T-cell (primary cell): Measurements from ENCODE around the gene MT1G. TPM values are rescaled to one million over a fixed set of nuclear protein-coding genes. Genes with fewer than 3 reads are reported as not detected.
"Not testable (repeated sequence)": the region's sequence is repeated elsewhere in the genome, so short reads cannot be mapped to it uniquely, and the experiment has no call there.

Experiments used
- ATAC-seq, 4 experiments: fragments of 200-7000 bp in 3 of 4; fragments of 150-1000 bp in 1 of 4; cut with Tn5 transposase; replicated peaks in 1 of 4; 1 replicate in 3 of 4; 2 replicates in 1 of 4; pipeline ENCODE4 v1.10.0; 2021; ENCODE audit warnings: moderate library complexity in 3 of 4, mild to moderate bottlenecking in 2 of 4, moderate number of reproducible peaks in 1 of 4
- CTCF ChIA-PET, 2 donors: fragments of 300-600 bp; sonication (Branson Sonifier 250); formaldehyde crosslinking; loops; one replicate each; lab custom pipeline; 2022; ENCODE audit warnings: antibody characterized with exemption in 2 of 2; lab: Charles Lee
- POLR2A ChIA-PET, 2 donors: fragments of 300-600 bp; sonication (Branson Sonifier 250); formaldehyde crosslinking; loops; one replicate each; lab custom pipeline; 2022; ENCODE audit warnings: antibody characterized with exemption in 2 of 2; lab: Charles Lee
- DNase-seq, 35 experiments: peaks; one replicate each; pipeline versions ENCODE4 v3.0.0 to v3.0.0-alpha.2; 2013 to 2023
- H3K27ac ChIP-seq: one replicate; pipeline ENCODE4 v1.5.1; 2013; ENCODE audit warnings: low read length
- H3K27me3 ChIP-seq, 2 experiments: replicated peaks in 1 of 2; 1 replicate in 1 of 2; 2 replicates in 1 of 2; pipeline versions ENCODE4 v1.6.1 to v1.7.0; 2013; ENCODE audit warnings: low read length in 1 of 2, mixed read lengths in 1 of 2; ENCODE audit not compliant: control insufficient read depth in 2 of 2, insufficient read depth in 2 of 2; ENCODE audit errors: extremely low read depth in 1 of 2
- H3K36me3 ChIP-seq, 2 donors: 1 replicate in 1 of 2; 2 replicates in 1 of 2; pipeline versions ENCODE4 v1.6.1 to v1.7.0; 2013; ENCODE audit warnings: low read length in 1 of 2; ENCODE audit not compliant: control insufficient read depth in 2 of 2, insufficient read depth in 1 of 2; ENCODE audit errors: extremely low read depth in 1 of 2
- H3K4me1 ChIP-seq, 2 experiments: 1 replicate in 1 of 2; 2 replicates in 1 of 2; pipeline versions ENCODE4 v1.6.1 to v1.7.0; 2013; ENCODE audit warnings: low read length in 2 of 2, mixed read lengths in 1 of 2; ENCODE audit not compliant: insufficient read depth in 2 of 2, control insufficient read depth in 1 of 2; ENCODE audit errors: extremely low read depth in 1 of 2
- H3K4me3 ChIP-seq, 2 donors: 1 replicate in 1 of 2; 2 replicates in 1 of 2; pipeline versions ENCODE4 v1.5.1 to v1.7.0; 2013; ENCODE audit warnings: mild to moderate bottlenecking in 2 of 2, low read length in 1 of 2, moderate library complexity in 1 of 2; ENCODE audit not compliant: control insufficient read depth in 1 of 2; ENCODE audit errors: extremely low read depth in 1 of 2
- H3K9me3 ChIP-seq: 2 replicates; pipeline ENCODE4 v1.7.0; 2013
- H3K27ac Mint-ChIP-seq, 2 donors: one replicate each; pipeline ENCODE4 v1.8.0; 2020 to 2021; ENCODE audit warnings: mild to moderate bottlenecking in 2 of 2, mixed read lengths in 2 of 2
- H3K27me3 Mint-ChIP-seq, 2 donors: one replicate each; pipeline ENCODE4 v1.8.0; 2021 to 2022; ENCODE audit warnings: mixed read lengths in 2 of 2
- H3K36me3 Mint-ChIP-seq: one replicate; pipeline ENCODE4 v1.8.0; 2021; ENCODE audit warnings: mixed read lengths
- H3K4me1 Mint-ChIP-seq, 3 donors: one replicate each; pipeline ENCODE4 v1.8.0; 2020 to 2022; ENCODE audit warnings: mixed read lengths in 3 of 3, mild to moderate bottlenecking in 1 of 3
- H3K4me3 Mint-ChIP-seq, 3 donors: one replicate each; pipeline ENCODE4 v1.8.0; 2020 to 2022; ENCODE audit warnings: mild to moderate bottlenecking in 3 of 3, mixed read lengths in 3 of 3, moderate library complexity in 3 of 3
- H3K9me3 Mint-ChIP-seq, 3 donors: one replicate each; pipeline ENCODE4 v1.8.0; 2020 to 2022; ENCODE audit warnings: mixed read lengths in 3 of 3
- WGBS: methylation state at CpG from one replicate; pipeline ENCODE4 v1.1.5; 2013; ENCODE audit warnings: missing lambda C conversion rate; ENCODE audit not compliant: insufficient coverage; 5-methylcytosine and 5-hydroxymethylcytosine counted together
- total RNA-seq, 35 experiments: library from RNA in 6 of 35; stranded (reverse) in 6 of 35; fragments of 120-200 nt in 1 of 35; gene quantifications; one replicate each; pipeline versions ENCODE4 v1.2.1 to v1.2.4 and lab custom pipeline; 2013 to 2026

Gene MT1G
- total RNA-seq = 1 to 10 TPM in 3 of 5 donors, not detected in 2; 2.0 to 4.1 (median 4.0) TPM
- not detected for total RNA-seq (2013)
- total RNA-seq (lab: John Stamatoyannopoulos, UW) = 0 to 2.0 (median 0.06) reads per million in 29 experiments

- peaks cover 25 to 62% of the 10 kb centered on the region in 2 experiments for H3K27me3 ChIP-seq
- POLR2A ChIA-PET = interaction anchor here in 1 of 2 donors (0.6 kb wide), 1 partner anchor 14 kb away, joined by 7 read pairs; no protein-coding TSS in a partner anchor
- Mint-ChIP-seq H3K4me1 (peaks cover 23 to 30% (median 28%) of the 10 kb centered on the region in 3 donors), H3K27me3 (peaks cover 40 to 77% of the 10 kb centered on the region in 2 donors), H3K9me3 (no peaks in the 10 kb centered on the region), H3K36me3 (peaks cover 3% of the 10 kb centered on the region), H3K4me3 (peak within 1 kb of the TSS in 2 of 3 donors; percentile 6 to 65), H3K27ac (no peak within 1 kb of the TSS)
- peak; percentile 30 to 74 (median 60) for ATAC-seq
- H3K27ac ChIP-seq = no peak within 1 kb of the TSS
- DNase-seq = peak in 2 of 35 experiments; percentile 19 to 38
- H3K4me3 ChIP-seq = no peak within 1 kb of the TSS
- WGBS = 20% methylated on average over 37 of the region's 46 CpGs
- H3K9me3 ChIP-seq = no peaks in the 10 kb centered on the region
- no peaks in the 10 kb centered on the region for H3K36me3 ChIP-seq
- CTCF ChIA-PET = no interaction called here
- peaks cover 0 to 26% of the 10 kb centered on the region in 2 experiments for H3K4me1 ChIP-seq
These were observed at the start of gene MT1G for GRCh38 chr16:56667581-56668571. TSS of gene MT1G (minus strand) at chr16:56668065. CDS start at chr16:56667993, 72 bp downstream.

GRCh38 chr16:56717532-56717931 lies 49.7 kb upstream of the MT1G start:
- H3K9me3 Mint-ChIP-seq, H3K27me3 Mint-ChIP-seq: not testable (repeated sequence)

GRCh38 chr16:56716761-56717160 lies 48.9 kb upstream of the MT1G start:
- ChIA-PET POLR2A (no interaction called here), CTCF (interaction anchor here (0.6 to 1.7 kb wide), 5 partner anchors 8 to 155 kb away, joined by 3 to 10 read pairs (median 4); no protein-coding TSS in a partner anchor)
- H3K36me3 Mint-ChIP-seq = no peaks in the 10 kb centered on the region
- H3K9me3 Mint-ChIP-seq = no peaks in the 10 kb centered on the region
- Histone ChIP-seq H3K27ac (no peak overlapping the region), H3K27me3 (no peaks in the 10 kb centered on the region), H3K36me3 (no peaks in the 10 kb centered on the region), H3K4me3 (no peak overlapping the region), H3K4me1 (no peaks in the 10 kb centered on the region), H3K9me3 (no peaks in the 10 kb centered on the region)
- H3K27ac Mint-ChIP-seq = no peak overlapping the region
- no peaks in the 10 kb centered on the region for H3K27me3 Mint-ChIP-seq
- no CpG with 5 or more reads among the region's 3 CpGs for WGBS
- DNase-seq = no peak
- ATAC-seq = no peak
- H3K4me3 Mint-ChIP-seq = no peak overlapping the region
- H3K4me1 Mint-ChIP-seq = peaks cover 2% of the 10 kb centered on the region in 3 donors

More at GRCh38 chr16:56717532-56717931, 49.7 kb upstream of the MT1G start:
- H3K4me1 ChIP-seq, DNase-seq, POLR2A ChIA-PET, H3K4me1 Mint-ChIP-seq, H3K36me3 Mint-ChIP-seq, H3K27ac Mint-ChIP-seq, H3K4me3 ChIP-seq, H3K27ac ChIP-seq, ATAC-seq, H3K4me3 Mint-ChIP-seq, H3K9me3 ChIP-seq, H3K27me3 ChIP-seq, H3K36me3 ChIP-seq: not testable (repeated sequence)
- WGBS = 80% methylated on average over 1 of the region's 2 CpGs
- CTCF ChIA-PET = interaction anchor here in 1 of 2 donors (1.4 kb wide), 1 partner anchor 9 kb away, joined by 3 read pairs; no protein-coding TSS in a partner anchor

- WGBS = 93% methylated on average over 3 of the region's 4 CpGs
- peaks cover 11 to 17% (median 15%) of the 10 kb centered on the region in 3 donors for H3K4me1 Mint-ChIP-seq
- Histone ChIP-seq H3K27me3 (no peaks in the 10 kb centered on the region), H3K9me3 (no peaks in the 10 kb centered on the region), H3K36me3 (no peaks in the 10 kb centered on the region), H3K27ac (no peak overlapping the region), H3K4me1 (peaks cover 0 to 6% of the 10 kb centered on the region in 2 experiments), H3K4me3 (no peak overlapping the region)
- H3K27me3 Mint-ChIP-seq = no peaks in the 10 kb centered on the region
- no peak overlapping the region for H3K27ac Mint-ChIP-seq
- no peak for ATAC-seq
- ChIA-PET CTCF (interaction anchor here in 1 of 2 donors (0.5 to 1.7 kb wide), 2 partner anchors 13 kb away, joined by 4 to 6 read pairs; no protein-coding TSS in a partner anchor), POLR2A (no interaction called here)
- H3K36me3 Mint-ChIP-seq = no peaks in the 10 kb centered on the region
- no peaks in the 10 kb centered on the region for H3K9me3 Mint-ChIP-seq
- no peak for DNase-seq
- no peak overlapping the region for H3K4me3 Mint-ChIP-seq
These were observed 47.3 kb upstream of the MT1G start for GRCh38 chr16:56715126-56715525.

- no peak for DNase-seq
- Mint-ChIP-seq H3K36me3 (no peaks in the 10 kb centered on the region), H3K9me3 (no peaks in the 10 kb centered on the region), H3K27ac (no peak overlapping the region), H3K4me3 (no peak overlapping the region), H3K4me1 (peaks cover 23 to 30% (median 27%) of the 10 kb centered on the region in 3 donors), H3K27me3 (no peaks in the 10 kb centered on the region)
- Histone ChIP-seq H3K36me3 (no peaks in the 10 kb centered on the region), H3K9me3 (no peaks in the 10 kb centered on the region), H3K27me3 (no peaks in the 10 kb centered on the region), H3K4me1 (peaks cover 9 to 19% of the 10 kb centered on the region in 2 experiments), H3K27ac (no peak overlapping the region), H3K4me3 (no peak overlapping the region)
- ATAC-seq = no peak
- POLR2A ChIA-PET = no interaction called here
- CTCF ChIA-PET = interaction anchor here in 1 of 2 donors (0.7 kb wide), 1 partner anchor 49 kb away, joined by 7 read pairs; no protein-coding TSS in a partner anchor
- 100% methylated on average over 1 of the region's 2 CpGs for WGBS
These were observed 45.9 kb upstream of the MT1G start for GRCh38 chr16:56713794-56714193.

- H3K4me3 Mint-ChIP-seq = peak overlapping the region in 1 of 3 donors; percentile 5
These were observed 44.0 kb upstream of the MT1G start for GRCh38 chr16:56711862-56712261.

More at GRCh38 chr16:56711862-56712261, 44.0 kb upstream of the MT1G start:
- CTCF ChIA-PET = no interaction called here
- POLR2A ChIA-PET = no interaction called here
- Histone ChIP-seq H3K27me3 (no peaks in the 10 kb centered on the region), H3K36me3 (no peaks in the 10 kb centered on the region), H3K9me3 (no peaks in the 10 kb centered on the region), H3K4me3 (no peak overlapping the region), H3K4me1 (peaks cover 14 to 31% of the 10 kb centered on the region in 2 experiments), H3K27ac (no peak overlapping the region)
- no CpG with 5 or more reads among the region's 2 CpGs for WGBS
- Mint-ChIP-seq H3K27ac (peak overlapping the region in 1 of 2 donors; percentile 69), H3K27me3 (no peaks in the 10 kb centered on the region), H3K4me1 (peaks cover 36 to 48% (median 40%) of the 10 kb centered on the region in 3 donors), H3K36me3 (no peaks in the 10 kb centered on the region), H3K9me3 (no peaks in the 10 kb centered on the region)
- ATAC-seq (no peak), DNase-seq (no peak)
